Spleen (tissue), 11 donors: Measurements from ENCODE around the gene UBAP2L. TPM values are rescaled to one million over a fixed set of nuclear protein-coding genes. Genes with fewer than 3 reads are reported as not detected.

ENCODE experiments used
- DNase-seq: peaks from one replicate; pipeline ENCODE4 v3.0.0-alpha.2; 2020
- H3K27ac ChIP-seq, 8 donors: fragments of 200-600 bp; sonication (generic) in 7 of 8; 1 replicate in 4 of 8; 2 replicates in 4 of 8; pipeline versions ENCODE4 v1.5.0 to v1.8.0; 2016 to 2021; ENCODE audit warnings: inconsistent platforms in 4 of 8, mild to moderate bottlenecking in 4 of 8, moderate library complexity in 1 of 8
- H3K27me3 ChIP-seq, 7 donors: fragments of 200-600 bp; sonication (generic) in 6 of 7; replicated peaks in 1 of 7; 1 replicate in 4 of 7; 2 replicates in 3 of 7; pipeline versions ENCODE4 v1.5.0 to v1.8.0; 2016 to 2021; ENCODE audit warnings: inconsistent platforms in 3 of 7, mild to moderate bottlenecking in 1 of 7
- H3K36me3 ChIP-seq, 6 donors: fragments of 200-600 bp; sonication (generic) in 5 of 6; 1 replicate in 4 of 6; 2 replicates in 2 of 6; pipeline versions ENCODE4 v1.5.0 to v1.8.0; 2016 to 2021; ENCODE audit warnings: inconsistent platforms in 2 of 6
- H3K4me1 ChIP-seq, 6 donors: fragments of 200-600 bp; sonication (generic) in 5 of 6; 1 replicate in 3 of 6; 2 replicates in 3 of 6; pipeline versions ENCODE4 v1.5.0 to v1.8.0; 2016 to 2021; ENCODE audit warnings: inconsistent platforms in 3 of 6
- H3K4me3 ChIP-seq, 8 donors: fragments of 200-600 bp; sonication (generic) in 7 of 8; 1 replicate in 4 of 8; 2 replicates in 4 of 8; pipeline versions ENCODE4 v1.5.0 to v1.8.0; 2016 to 2021; ENCODE audit warnings: inconsistent platforms in 4 of 8, mild to moderate bottlenecking in 4 of 8, moderate library complexity in 2 of 8
- H3K9me3 ChIP-seq, 8 donors: fragments of 200-600 bp; sonication (generic) in 7 of 8; 1 replicate in 4 of 8; 2 replicates in 4 of 8; pipeline versions ENCODE4 v1.5.0 to v1.8.0; 2016 to 2021; ENCODE audit warnings: inconsistent platforms in 4 of 8
- POLR2A ChIP-seq, 3 donors: fragments of 450-650 bp; IDR thresholded peaks; one replicate each; pipeline ENCODE4 v1.5.1; 2017; ENCODE audit warnings: antibody characterized with exemption in 3 of 3, mild to moderate bottlenecking in 1 of 3
- POLR2AphosphoS5 ChIP-seq, 3 donors: sonication (generic); formaldehyde crosslinking; IDR thresholded peaks; one replicate each; pipeline ENCODE4 v1.5.1; 2017; ENCODE audit warnings: antibody characterized with exemption in 3 of 3
- WGBS, 5 donors: extraction: QIAGEN DNeasy Blood & Tissue Kit in 3 of 5; methylation state at CpG; one replicate each; pipeline versions ENCODE4 v1.1.5 to v1.1.7; 2013 to 2018; 5-methylcytosine and 5-hydroxymethylcytosine counted together
- intact Hi-C: fragments of 100-400 bp; cut with DNase I; formaldehyde crosslinking; loops from one replicate; pipeline ENCODE4 v1.15.0; 2023; ENCODE audit warnings: low total_unique reads
- polyA plus RNA-seq, 3 donors: library from polyadenylated mRNA; stranded (reverse); fragments of 200-250 nt; gene quantifications; one replicate each; pipeline ENCODE4 v1.2.1, GENCODE V29; 2013
- total RNA-seq, 7 donors: library from RNA; depleted of rRNA in 3 of 7; stranded (reverse); fragments of >200 nt in 3 of 7; fragmentation: NEBNext Ultra II Directional in 4 of 7; extraction: Animal tissue kit (Norgen Biotek cat#: 25700) in 4 of 7; gene quantifications; one replicate each; pipeline versions ENCODE4 v1.1.0 to v1.2.1, GENCODE V29; 2016 to 2021
- TF ChIP-seq, protein P1 (sequence below), 11 experiments: fragments of 200-600 bp in 7 of 11; fragments of 450-650 bp in 4 of 11; sonication (generic) in 4 of 11; IDR thresholded peaks in 8 of 11; conservative IDR thresholded peaks in 3 of 11; 1 replicate in 7 of 11; 2 replicates in 4 of 11; pipeline versions ENCODE4 v1.4.0 to v1.8.0; 2016 to 2021; ENCODE audit warnings: antibody characterized with exemption in 11 of 11, inconsistent platforms in 4 of 11, mild to moderate bottlenecking in 1 of 11
- donor health status: healthy with polysubstance abuse.
- donor health status: DM: no; HTN: no; CAD: no; lungs with moderate emphysema.
- donor health status: DM: no; HTN: no; CAD: no.
- donor health status: Bipolar disorder and iron deficiency.
- donor health status: healthy.
- donor health status: DM: no; HTN: no; CAD: no.
- donor health status: DM: yes; HTN: yes; CAD: no.

The UBAP2L gene
- total and polyA plus RNA-seq, 10 donors, result 36.8 to 156 (median 97.2) TPM

DNA sequence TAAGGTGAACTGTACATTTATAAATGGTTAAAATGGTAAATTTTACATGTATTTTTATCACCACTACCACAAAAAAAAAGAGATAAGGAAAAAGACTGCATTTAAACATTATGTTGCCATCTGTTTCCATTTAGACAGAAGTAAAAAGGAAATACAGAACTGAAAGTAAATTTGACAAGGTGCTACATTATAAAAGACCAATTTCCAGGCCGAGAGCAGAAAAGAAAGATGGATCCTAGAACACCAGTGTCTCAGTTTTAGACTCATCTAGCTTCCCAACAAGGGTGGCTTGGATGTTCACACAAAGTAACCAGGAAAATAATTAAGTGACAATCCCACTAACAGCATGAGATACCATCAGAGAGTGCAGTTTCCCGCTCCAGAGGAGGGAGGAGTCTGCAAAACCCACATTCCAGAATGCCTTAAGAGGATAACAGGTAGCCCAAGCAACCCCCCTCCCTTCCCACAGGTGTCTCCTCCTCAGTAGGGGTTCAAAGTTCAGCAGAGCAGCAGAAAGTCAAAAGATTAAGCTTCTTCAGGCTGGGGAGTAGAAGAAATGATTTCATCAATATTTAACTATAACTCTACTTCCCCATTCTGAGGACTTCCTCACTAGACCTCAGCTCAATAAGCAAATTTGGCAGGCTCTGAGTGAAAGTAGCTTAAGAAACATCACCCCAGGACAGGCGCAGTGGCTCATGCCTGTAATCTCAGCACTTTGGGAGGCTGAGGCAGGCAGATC lies 40.6 kb upstream of the UBAP2L start:
- H3K4me1 ChIP-seq, result peaks cover 68 to 81% (median 77%) of the 10 kb centered on the region in 6 donors
- H3K4me3 ChIP-seq, result peak overlapping the region; percentile 7 to 100 (median 94)
- no peaks in the 10 kb centered on the region for H3K27me3 ChIP-seq
- TF ChIP-seq POLR2A (IDR thresholded peaks at IDR 0.05), result no peak
- TF ChIP-seq, protein P1, sequence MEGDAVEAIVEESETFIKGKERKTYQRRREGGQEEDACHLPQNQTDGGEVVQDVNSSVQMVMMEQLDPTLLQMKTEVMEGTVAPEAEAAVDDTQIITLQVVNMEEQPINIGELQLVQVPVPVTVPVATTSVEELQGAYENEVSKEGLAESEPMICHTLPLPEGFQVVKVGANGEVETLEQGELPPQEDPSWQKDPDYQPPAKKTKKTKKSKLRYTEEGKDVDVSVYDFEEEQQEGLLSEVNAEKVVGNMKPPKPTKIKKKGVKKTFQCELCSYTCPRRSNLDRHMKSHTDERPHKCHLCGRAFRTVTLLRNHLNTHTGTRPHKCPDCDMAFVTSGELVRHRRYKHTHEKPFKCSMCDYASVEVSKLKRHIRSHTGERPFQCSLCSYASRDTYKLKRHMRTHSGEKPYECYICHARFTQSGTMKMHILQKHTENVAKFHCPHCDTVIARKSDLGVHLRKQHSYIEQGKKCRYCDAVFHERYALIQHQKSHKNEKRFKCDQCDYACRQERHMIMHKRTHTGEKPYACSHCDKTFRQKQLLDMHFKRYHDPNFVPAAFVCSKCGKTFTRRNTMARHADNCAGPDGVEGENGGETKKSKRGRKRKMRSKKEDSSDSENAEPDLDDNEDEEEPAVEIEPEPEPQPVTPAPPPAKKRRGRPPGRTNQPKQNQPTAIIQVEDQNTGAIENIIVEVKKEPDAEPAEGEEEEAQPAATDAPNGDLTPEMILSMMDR (IDR thresholded peaks at IDR 0.05 in 8 of 11, conservative IDR thresholded peaks at IDR 0.05 in 3 of 11), result no peak
- no peak for TF ChIP-seq POLR2AphosphoS5 (IDR thresholded peaks at IDR 0.05)
- intact Hi-C loops, result no loop called here
- peak overlapping the region; percentile 63 to 99 (median 97) for H3K27ac ChIP-seq
- DNase-seq, result peak; percentile 78
- H3K9me3 ChIP-seq, result no peaks in the 10 kb centered on the region
- 31 to 49% (median 36%) methylated on average over 3 of the region's 3 CpGs for WGBS, 5 donors
- peaks cover 0 to 50% (median 13%) of the 10 kb centered on the region in 6 donors for H3K36me3 ChIP-seq

DNA sequence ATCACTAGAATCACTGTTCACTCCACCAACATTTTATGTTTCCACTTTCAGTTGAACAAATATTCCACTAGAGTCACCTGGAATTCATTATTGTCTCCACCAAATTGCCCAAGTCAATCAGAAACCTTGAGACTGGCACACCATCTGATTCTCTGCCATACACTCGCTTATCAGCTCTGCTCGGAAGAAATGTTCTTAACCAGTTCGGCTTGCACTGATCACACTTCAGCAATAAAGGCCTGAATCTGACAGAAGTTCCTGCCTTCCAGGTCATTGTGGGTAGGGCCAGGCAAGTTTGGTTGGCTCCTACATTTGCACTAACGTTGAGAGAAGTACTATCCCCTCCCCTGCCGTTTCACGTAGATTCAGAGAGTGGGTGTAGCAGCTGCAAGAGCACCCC lies 38.8 kb upstream of the UBAP2L start:
- intact Hi-C loops, result no loop called here
- DNase-seq, result no peak
- Histone ChIP-seq H3K9me3 (no peaks in the 10 kb centered on the region), H3K4me3 (peak overlapping the region; percentile 92 to 100 (median 98)), H3K27ac (peak overlapping the region; percentile 90 to 99 (median 97)), H3K4me1 (peaks cover 54 to 63% (median 60%) of the 10 kb centered on the region in 6 donors), H3K36me3 (peaks cover 0 to 32% (median 2%) of the 10 kb centered on the region in 6 donors), H3K27me3 (no peaks in the 10 kb centered on the region)
- 0 to 1% (median 0%) methylated on average over 3 to 6 of the region's 6 CpGs for WGBS, 5 donors
- no peak for TF ChIP-seq POLR2A (IDR thresholded peaks at IDR 0.05)
- TF ChIP-seq, protein P1 (IDR thresholded peaks at IDR 0.05 in 8 of 11, conservative IDR thresholded peaks at IDR 0.05 in 3 of 11), result no peak
- TF ChIP-seq POLR2AphosphoS5 (IDR thresholded peaks at IDR 0.05), result no peak

DNA sequence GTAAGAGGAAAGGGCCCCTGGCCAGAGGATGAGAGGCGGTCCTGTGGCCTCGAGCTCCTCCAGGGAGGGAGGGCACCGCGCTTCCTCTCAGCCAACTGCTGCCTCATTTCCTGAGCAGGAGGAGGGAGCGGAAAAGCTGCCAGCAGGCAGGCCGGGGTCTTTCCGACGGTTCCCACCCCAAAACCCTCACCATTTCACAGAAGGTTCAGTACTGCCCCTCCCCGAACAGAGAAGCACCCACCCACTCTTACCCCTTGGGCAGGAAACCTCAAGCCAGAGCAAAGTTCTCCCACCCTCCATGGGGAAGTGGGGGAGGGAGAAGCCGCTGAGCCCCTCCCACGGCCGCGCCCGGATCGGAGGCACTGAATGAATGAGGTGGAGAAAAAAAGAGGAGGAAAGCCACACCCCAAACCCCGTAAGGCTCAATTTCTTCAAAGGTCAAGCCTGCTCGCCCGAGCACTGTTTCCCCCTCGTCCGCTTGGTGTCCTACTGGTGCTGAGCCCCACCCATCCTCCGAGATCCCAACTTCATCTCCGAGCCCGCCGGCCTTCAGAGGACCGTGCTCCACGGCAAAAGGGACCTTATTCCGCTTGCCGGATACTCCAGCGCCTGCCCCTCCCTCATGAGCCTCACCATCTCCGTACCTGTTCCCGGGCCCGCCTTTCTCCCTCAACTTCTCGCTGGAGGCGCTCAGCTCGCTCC lies 38.3 kb upstream of the UBAP2L start:
- Histone ChIP-seq H3K4me1 (peaks cover 49 to 57% (median 54%) of the 10 kb centered on the region in 6 donors), H3K4me3 (peak overlapping the region; percentile 92 to 100 (median 98)), H3K36me3 (peaks cover 0 to 26% (median 2%) of the 10 kb centered on the region in 6 donors), H3K9me3 (no peaks in the 10 kb centered on the region), H3K27ac (peak overlapping the region; percentile 90 to 99 (median 97)), H3K27me3 (peaks cover 0 to 1% (median 0%) of the 10 kb centered on the region in 7 donors)
- peak; percentile 79 to 91 (median 91) for TF ChIP-seq POLR2AphosphoS5 (IDR thresholded peaks at IDR 0.05)
- TF ChIP-seq, protein P1 (IDR thresholded peaks at IDR 0.05 in 8 of 11, conservative IDR thresholded peaks at IDR 0.05 in 3 of 11), result no peak
- no peak for TF ChIP-seq POLR2A (IDR thresholded peaks at IDR 0.05)
- peak; percentile 96 for DNase-seq
- intact Hi-C loops, result no loop called here
- WGBS, 5 donors, result 0 to 1% (median 1%) methylated on average over 26 to 35 of the region's 35 CpGs
